NCI-H128 (cell line): ENCODE results near the gene ZNF185.

Experiments
- DNase-seq: peaks from one replicate; lab custom pipeline; 2025; ENCODE audit not compliant: unreplicated experiment; lab: John Stamatoyannopoulos, UW

The ZNF185 gene

GRCh38 chrX:152915541-152916241 lies 17.8 kb downstream of the ZNF185 start:
- DNase-seq = no peak

GRCh38 chrX:152917656-152918579 lies 20.1 kb downstream of the ZNF185 start:
- DNase-seq = no peak

- DNase-seq = no peak
These were observed 20.8 kb downstream of the ZNF185 start for GRCh38 chrX:152918707-152919106.

GRCh38 chrX:152923599-152923998 lies 25.7 kb downstream of the ZNF185 start:
- DNase-seq = no peak

- no peak for DNase-seq
These were observed 28.0 kb downstream of the ZNF185 start for GRCh38 chrX:152925835-152926234.

- DNase-seq = peak; percentile 2
These were observed 28.4 kb downstream of the ZNF185 start for GRCh38 chrX:152926279-152926678.

- no peak for DNase-seq
These were observed 29.1 kb downstream of the ZNF185 start for GRCh38 chrX:152926923-152927322.

DNA sequence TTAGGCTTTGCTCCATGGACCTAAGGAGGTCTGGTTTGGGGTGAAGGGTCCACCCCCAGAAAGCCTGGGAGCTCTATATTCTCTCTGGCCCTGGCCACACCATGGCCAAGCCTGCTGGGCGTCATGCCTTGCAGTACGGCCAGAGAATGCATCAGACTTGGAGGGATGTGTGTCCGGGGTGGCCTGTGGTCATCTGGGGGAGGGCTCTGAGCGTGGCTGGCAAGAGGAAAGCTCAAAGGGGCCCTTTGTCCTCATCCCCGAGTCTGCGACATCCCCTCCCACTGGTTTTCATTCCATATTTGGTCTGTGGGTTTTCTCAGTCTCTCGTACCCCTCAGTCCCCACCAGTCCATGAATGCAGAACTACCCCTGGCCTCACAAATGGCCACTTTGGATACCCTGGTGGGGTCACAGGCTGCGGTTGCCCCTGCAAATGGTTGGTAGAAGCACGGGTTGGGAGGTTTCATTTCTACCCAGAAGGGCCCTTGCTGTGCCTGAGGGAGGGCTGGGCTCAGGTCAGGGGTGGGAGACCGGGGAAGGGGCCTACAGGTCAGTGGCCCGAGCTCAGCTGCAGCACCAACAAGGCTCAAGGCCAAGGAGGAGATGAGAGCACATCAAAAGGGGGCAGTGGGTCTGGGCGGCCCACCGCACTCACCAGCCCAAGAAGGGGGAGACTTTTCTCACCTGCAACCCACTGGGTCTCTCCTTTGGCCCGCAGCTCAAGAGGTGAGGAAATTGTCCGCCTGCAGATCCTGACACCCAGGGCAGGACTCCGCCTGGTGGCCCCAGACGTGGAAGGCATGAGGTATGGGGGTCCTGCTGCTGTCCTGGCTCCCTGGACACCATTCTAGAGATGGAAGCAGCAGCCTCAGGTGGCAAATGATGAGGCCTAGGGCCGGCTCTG lies 30.2 kb downstream of the ZNF185 start:
- no peak for DNase-seq

- no peak for DNase-seq
These were observed 31.0 kb downstream of the ZNF185 start for GRCh38 chrX:152928761-152929400.

GRCh38 chrX:152929898-152930297 lies 32.0 kb downstream of the ZNF185 start:
- DNase-seq = no peak

- DNase-seq = no peak
These were observed 32.6 kb downstream of the ZNF185 start for GRCh38 chrX:152930516-152930915.

DNA sequence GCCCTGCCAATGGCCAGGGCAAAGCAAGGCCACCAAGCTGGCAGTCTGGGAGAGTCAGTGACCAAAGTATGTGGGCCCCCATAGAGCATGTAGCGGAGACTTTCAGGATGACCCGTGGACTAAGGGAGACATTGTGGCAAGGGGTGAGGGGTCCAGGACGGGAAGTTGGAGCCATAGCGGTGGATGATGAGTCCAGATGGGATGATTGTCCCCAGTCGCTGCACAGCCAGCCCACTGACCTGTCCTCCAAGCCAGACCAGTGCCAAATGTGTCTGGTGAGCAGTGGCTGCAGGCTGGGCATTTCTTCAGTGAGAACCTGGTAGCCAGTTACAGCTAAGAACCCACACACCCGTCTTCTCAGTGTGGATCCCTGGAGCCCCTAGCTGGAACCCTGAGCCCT lies 34.3 kb downstream of the ZNF185 start:
- no peak for DNase-seq

- DNase-seq = no peak
These were observed 34.8 kb downstream of the ZNF185 start for GRCh38 chrX:152932598-152933175.

- DNase-seq = no peak
These were observed 38.4 kb downstream of the ZNF185 start for GRCh38 chrX:152936306-152936705.

DNA sequence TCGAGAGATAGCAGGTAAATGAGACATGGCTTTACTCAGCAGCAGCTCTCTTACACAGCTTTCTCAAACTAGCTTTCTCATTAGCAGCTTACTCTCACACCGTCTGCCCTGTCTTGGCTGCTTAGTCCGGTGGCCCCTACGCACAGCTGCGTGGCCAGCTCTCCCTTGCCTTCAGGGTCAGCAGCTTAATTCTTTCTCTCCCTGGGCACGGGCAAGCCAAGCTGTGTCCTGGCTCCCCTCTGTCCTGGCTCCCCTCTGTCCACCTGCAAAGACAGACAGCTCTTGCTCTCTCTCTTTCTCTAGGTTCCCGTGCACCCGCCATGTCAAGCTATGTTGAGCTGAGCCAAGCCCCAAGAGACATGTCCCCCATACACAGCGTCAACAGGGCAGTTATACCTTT lies 39.4 kb downstream of the ZNF185 start:
- DNase-seq = no peak

DNA sequence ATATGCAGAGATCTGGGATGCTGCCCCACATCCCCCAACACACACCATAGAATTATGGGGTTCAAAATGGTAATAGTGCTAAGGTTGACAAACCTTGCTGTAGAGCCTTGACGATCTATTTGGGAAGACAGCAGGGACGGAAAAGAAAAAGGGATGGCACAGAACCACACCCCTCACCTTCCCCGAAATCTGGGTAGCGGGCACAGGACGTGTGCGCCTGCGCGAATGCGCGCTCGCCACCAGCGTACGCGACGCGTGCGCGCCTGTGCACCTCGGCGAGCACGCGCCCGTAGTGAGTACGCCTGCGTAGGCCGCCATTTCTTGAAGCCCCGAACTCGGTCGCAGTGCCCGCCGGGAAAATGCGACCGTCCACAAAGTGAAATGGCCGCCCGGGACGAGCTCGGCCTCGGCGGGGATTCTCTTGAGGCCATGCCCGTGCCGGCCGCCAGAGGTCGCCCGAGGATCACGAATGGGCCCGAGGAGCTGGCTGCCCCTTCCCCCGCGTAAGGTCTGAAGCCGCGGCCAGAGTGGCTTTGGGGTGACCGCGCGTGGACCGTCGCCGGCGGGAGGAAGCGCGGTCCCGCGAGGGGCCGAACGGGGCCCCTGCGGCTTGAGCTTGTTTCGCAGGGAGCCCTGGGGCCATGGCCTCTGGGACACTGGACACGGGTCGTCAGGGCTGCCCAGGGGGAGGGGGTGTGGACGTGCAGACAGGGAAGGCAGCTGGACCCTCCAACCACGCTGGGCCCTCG lies 43.6 kb downstream of the ZNF185 start:
- peak; percentile 86 for DNase-seq

GRCh38 chrX:152942077-152942442 lies 44.2 kb downstream of the ZNF185 start:
- DNase-seq = no peak

DNA sequence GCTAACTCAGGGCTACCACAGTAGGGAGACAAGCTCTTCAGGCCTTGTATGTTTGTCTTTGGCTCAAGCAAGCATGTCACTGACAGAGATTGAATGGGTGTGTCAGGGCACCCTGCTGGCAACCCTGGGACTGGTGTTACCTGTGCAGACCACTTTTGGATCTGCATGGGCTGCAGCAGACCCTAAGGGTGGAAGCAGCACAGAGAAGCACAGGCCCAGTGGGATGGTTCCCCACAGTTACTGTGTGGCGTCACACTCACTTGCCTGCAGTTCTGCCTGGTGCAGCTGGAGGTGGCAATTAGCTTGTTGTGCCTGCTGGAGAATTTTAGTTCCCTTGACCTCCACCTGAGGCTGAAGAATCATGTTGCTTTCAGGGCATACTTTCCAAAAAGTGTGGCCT lies 46.0 kb downstream of the ZNF185 start:
- no peak for DNase-seq

GRCh38 chrX:152945021-152945979 lies 47.4 kb downstream of the ZNF185 start:
- no peak for DNase-seq
